ENCODE measurements around the gene CDH1.

The CDH1 gene

GRCh38 chr16:68851601-68852000, 114.5 kb downstream of the CDH1 start:
- no peaks in the 10 kb centered on the region for H3F3A ChIP-seq (ENCODE audit: low read depth)
- peaks cover 45% of the 10 kb centered on the region for H3K27me3 ChIP-seq (ENCODE audit: insufficient read depth, low read length, poor library complexity, severe bottlenecking)
- H3K9me2 ChIP-seq (replicated peaks; ENCODE audit: low read depth, low read length), result no peaks in the 10 kb centered on the region
- TF ChIP-seq CTCF (conservative IDR thresholded peaks at IDR 0.05; ENCODE audit: low read length), result no peak
- no peak overlapping the region for H3K4me3 ChIP-seq (ENCODE audit: low read length, poor library complexity, severe bottlenecking)
- no peak overlapping the region for H3K9ac ChIP-seq (ENCODE audit: low read depth, low read length, poor library complexity, severe bottlenecking)
- H2AFZ ChIP-seq (ENCODE audit: low read length), result no peak overlapping the region
- H3K36me3 ChIP-seq (ENCODE audit: insufficient read depth, low read length), result no peaks in the 10 kb centered on the region
- no peak overlapping the region for H3K4me2 ChIP-seq (ENCODE audit: low read depth, low read length, poor library complexity, severe bottlenecking)
- no peaks in the 10 kb centered on the region for H3K9me3 ChIP-seq (ENCODE audit: insufficient read depth, low read depth, low read length)
- no peaks in the 10 kb centered on the region for H3K4me1 ChIP-seq (ENCODE audit: insufficient read depth, low read length, poor library complexity, severe bottlenecking)
- H3K79me2 ChIP-seq (ENCODE audit: insufficient read depth, low read length), result no peaks in the 10 kb centered on the region
- no peaks in the 10 kb centered on the region for H4K20me1 ChIP-seq (ENCODE audit: insufficient read depth, low read length, poor library complexity, severe bottlenecking)

GRCh38 chr16:68857479-68857878, 120.4 kb downstream of the CDH1 start:
- Histone ChIP-seq H3K9me2 (replicated peaks; ENCODE audit: low read depth, low read length) (no peaks in the 10 kb centered on the region), H2AFZ (ENCODE audit: low read length) (no peak overlapping the region), H3F3A (ENCODE audit: low read depth) (no peaks in the 10 kb centered on the region), H3K79me2 (ENCODE audit: insufficient read depth, low read length) (no peaks in the 10 kb centered on the region), H3K4me2 (ENCODE audit: low read depth, low read length, poor library complexity, severe bottlenecking) (no peak overlapping the region), H4K20me1 (ENCODE audit: insufficient read depth, low read length, poor library complexity, severe bottlenecking) (no peaks in the 10 kb centered on the region), H3K4me1 (ENCODE audit: insufficient read depth, low read length, poor library complexity, severe bottlenecking) (no peaks in the 10 kb centered on the region), H3K36me3 (ENCODE audit: insufficient read depth, low read length) (no peaks in the 10 kb centered on the region), H3K4me3 (ENCODE audit: low read length, poor library complexity, severe bottlenecking) (no peak overlapping the region), H3K27me3 (ENCODE audit: insufficient read depth, low read length, poor library complexity, severe bottlenecking) (peaks cover 15% of the 10 kb centered on the region), H3K9ac (ENCODE audit: low read depth, low read length, poor library complexity, severe bottlenecking) (no peak overlapping the region), H3K9me3 (ENCODE audit: insufficient read depth, low read depth, low read length) (no peaks in the 10 kb centered on the region)
- TF ChIP-seq EZH2phosphoT487 (IDR thresholded peaks at IDR 0.05; ENCODE audit: borderline replicate concordance), result no peak
- TF ChIP-seq CTCF (conservative IDR thresholded peaks at IDR 0.05; ENCODE audit: low read length), result no peak

- Histone ChIP-seq H4K20me1 (ENCODE audit: insufficient read depth, low read length, poor library complexity, severe bottlenecking) (no peaks in the 10 kb centered on the region), H3K9me3 (ENCODE audit: insufficient read depth, low read depth, low read length) (no peaks in the 10 kb centered on the region), H3K79me2 (ENCODE audit: insufficient read depth, low read length) (no peaks in the 10 kb centered on the region), H3K4me3 (ENCODE audit: low read length, poor library complexity, severe bottlenecking) (no peak overlapping the region), H3K9ac (ENCODE audit: low read depth, low read length, poor library complexity, severe bottlenecking) (no peak overlapping the region), H3K4me2 (ENCODE audit: low read depth, low read length, poor library complexity, severe bottlenecking) (no peak overlapping the region), H3K9me2 (replicated peaks; ENCODE audit: low read depth, low read length) (no peaks in the 10 kb centered on the region), H3K4me1 (ENCODE audit: insufficient read depth, low read length, poor library complexity, severe bottlenecking) (no peaks in the 10 kb centered on the region), H3F3A (ENCODE audit: low read depth) (no peaks in the 10 kb centered on the region), H3K36me3 (ENCODE audit: insufficient read depth, low read length) (no peaks in the 10 kb centered on the region), H3K27me3 (ENCODE audit: insufficient read depth, low read length, poor library complexity, severe bottlenecking) (no peaks in the 10 kb centered on the region), H2AFZ (ENCODE audit: low read length) (no peak overlapping the region)
- TF ChIP-seq CTCF (conservative IDR thresholded peaks at IDR 0.05; ENCODE audit: low read length) (no peak), EZH2phosphoT487 (IDR thresholded peaks at IDR 0.05; ENCODE audit: borderline replicate concordance) (no peak)
Observed at GRCh38 chr16:68859828-68860227, 122.7 kb downstream of the CDH1 start.

Measured in Loucy (cell line).